K562 (cell line): Measurements from ENCODE around the gene OTUB2. TPM values are rescaled to one million over a fixed set of nuclear protein-coding genes. Genes with fewer than 3 reads are reported as not detected.

Source experiments
- ATAC-seq: fragments of 200-7000 bp; cut with Tn5 transposase; 3 replicates; pipeline ENCODE4 v1.9.1; 2020; ENCODE audit warnings: moderate library complexity
- BruUV-seq: library from RNA; stranded (reverse); fragments of 400-500 nt; replicated peaks from 2 replicates; lab custom pipeline; 2021; lab: Mats Ljungman, UMichigan
- CTCF ChIA-PET: fragments of 300-600 bp; formaldehyde crosslinking; extraction: SDS; loops from one replicate; lab custom pipeline; 2021; ENCODE audit warnings: low intra/inter-chr PET ratio; lab: Yijun Ruan, JAX
- POLR2A ChIA-PET: fragments of 300-600, 350-650 bp; sonication (Branson Sonifier 250); formaldehyde crosslinking; extraction: SDS; loops from one replicate; lab custom pipeline; 2021; ENCODE audit warnings: antibody characterized with exemption, inconsistent platforms; lab: Yijun Ruan, JAX
- DNase-seq, 4 experiments: peaks; one replicate each; pipeline versions ENCODE4 v3.0.0 to v3.0.0-alpha.2; 2011 to 2018; ENCODE audit warnings: low spot score in 3 of 4, mixed read lengths in 3 of 4; ENCODE audit errors: extremely low read depth in 1 of 4
- FAIRE-seq: peaks from 2 replicates; lab custom pipeline; 2011; peaks lifted over from hg19 to GRCh38; lab: Jason Lieb, UNC
- H2AFZ ChIP-seq: 2 replicates; pipeline ENCODE4 v1.6.0; 2011; ENCODE audit warnings: low read depth, low read length, control low read depth, inconsistent platforms
- H3K27ac ChIP-seq: fragments of 200-600 bp; 3 replicates; pipeline ENCODE4 v1.8.0; 2011; ENCODE audit warnings: low read depth, mild to moderate bottlenecking, control low read depth, inconsistent platforms, low read length, moderate library complexity, mixed read lengths; ENCODE audit errors: extremely low read depth
- H3K27me3 ChIP-seq, 2 experiments: fragments of 300-600 bp in 1 of 2; 2 replicates in 1 of 2; 3 replicates in 1 of 2; pipeline versions ENCODE4 v1.6.0 to v1.8.0; 2011; ENCODE audit warnings: inconsistent platforms in 2 of 2, low read length in 2 of 2, mild to moderate bottlenecking in 1 of 2, mixed read lengths in 1 of 2, moderate library complexity in 1 of 2; ENCODE audit not compliant: control insufficient read depth in 2 of 2, insufficient read depth in 2 of 2
- H3K36me3 ChIP-seq: fragments of 300-600 bp; 3 replicates; pipeline ENCODE4 v1.8.0; 2011; ENCODE audit warnings: mild to moderate bottlenecking, low read length, inconsistent platforms; ENCODE audit not compliant: control insufficient read depth, insufficient read depth
- H3K4me1 ChIP-seq, 2 experiments: fragments of 200-600 bp in 1 of 2; replicated peaks in 1 of 2; 2 replicates in 1 of 2; 3 replicates in 1 of 2; pipeline versions ENCODE4 v1.5.1 to v1.8.0; 2011; ENCODE audit warnings: inconsistent platforms in 2 of 2, low read length in 2 of 2, mild to moderate bottlenecking in 1 of 2, mixed read lengths in 1 of 2, moderate library complexity in 1 of 2; ENCODE audit not compliant: control insufficient read depth in 2 of 2, insufficient read depth in 2 of 2
- H3K4me2 ChIP-seq: 2 replicates; pipeline ENCODE4 v1.6.1; 2011; ENCODE audit warnings: low read length, control low read depth, inconsistent platforms, mixed read lengths; ENCODE audit not compliant: insufficient read depth
- H3K4me3 ChIP-seq: fragments of 200-600 bp; sonication (generic), shearing (Covaris generic); 2 replicates; pipeline ENCODE4 v1.5.1; 2016; ENCODE audit warnings: control low read depth, inconsistent platforms
- H3K79me2 ChIP-seq: fragments of 200-600 bp; 3 replicates; pipeline ENCODE4 v1.8.0; 2011; ENCODE audit warnings: low read length, inconsistent platforms; ENCODE audit not compliant: control insufficient read depth, insufficient read depth
- H3K9ac ChIP-seq, 2 experiments: 2 replicates each; pipeline versions ENCODE4 v1.6.0 to v1.6.1; 2011; ENCODE audit warnings: low read depth in 2 of 2, low read length in 2 of 2, control low read depth in 1 of 2, inconsistent platforms in 1 of 2, mild to moderate bottlenecking in 1 of 2, mixed read lengths in 1 of 2; ENCODE audit not compliant: insufficient read depth in 1 of 2
- H3K9me1 ChIP-seq: one replicate; pipeline ENCODE4 v1.6.0; 2011; ENCODE audit warnings: inconsistent platforms, mild to moderate bottlenecking, low read length, moderate library complexity; ENCODE audit not compliant: control insufficient read depth, insufficient read depth
- H3K9me3 ChIP-seq: replicated peaks from 2 replicates; pipeline ENCODE4 v1.5.1; 2011; ENCODE audit warnings: low read depth, low read length, inconsistent platforms; ENCODE audit not compliant: control insufficient read depth, insufficient read depth
- H4K20me1 ChIP-seq: replicated peaks from 2 replicates; pipeline ENCODE4 v1.6.1; 2011; ENCODE audit warnings: low read length, inconsistent platforms, mixed read lengths; ENCODE audit not compliant: control insufficient read depth, insufficient read depth
- BMI1 ChIP-seq: fragments of 150-350 bp; IDR thresholded peaks from 2 replicates; pipeline ENCODE4 v1.6.1; 2014; ENCODE audit warnings: low read length
- EZH2 ChIP-seq: IDR thresholded peaks from 2 replicates; pipeline ENCODE4 v1.6.1; 2012; ENCODE audit warnings: low read depth, mild to moderate bottlenecking, inconsistent platforms, low read length, borderline replicate concordance
- FOXP4 ChIP-seq: sonication (generic); formaldehyde crosslinking; IDR thresholded peaks from 2 replicates; pipeline ENCODE4 v1.8.0; 2022; ENCODE audit warnings: mild to moderate bottlenecking, missing genetic modification reagents, borderline replicate concordance
- IRF2 ChIP-seq: sonication (generic); formaldehyde crosslinking; IDR thresholded peaks from 2 replicates; pipeline ENCODE4 v1.8.1; 2022; ENCODE audit warnings: mild to moderate bottlenecking, missing genetic modification reagents
- NFRKB ChIP-seq: fragments of 450-650 bp; IDR thresholded peaks from 2 replicates; pipeline ENCODE4 v1.6.1; 2016; ENCODE audit warnings: low read depth
- PHTF2 ChIP-seq: fragments of 250-450 bp; sonication (Bioruptor Pico); IDR thresholded peaks from 2 replicates; pipeline ENCODE4 v1.5.0; 2021; ENCODE audit warnings: mild to moderate bottlenecking
- PTTG1 ChIP-seq: fragments of 450-650 bp; IDR thresholded peaks from 2 replicates; pipeline ENCODE4 v1.6.1; 2016; ENCODE audit warnings: low read depth, mild to moderate bottlenecking, missing genetic modification characterization, missing compliant biosample characterization
- PURB ChIP-seq: sonication (generic); formaldehyde crosslinking; IDR thresholded peaks from 2 replicates; pipeline ENCODE4 v1.9.0; 2021; ENCODE audit warnings: low read depth, mild to moderate bottlenecking, missing genetic modification reagents
- VEZF1 ChIP-seq: fragments of 200-800 bp; sonication (Bioruptor generic); IDR thresholded peaks from 2 replicates; pipeline ENCODE4 v1.6.1; 2017; ENCODE audit warnings: missing genetic modification characterization, missing compliant biosample characterization
- YY1 ChIP-seq, 3 experiments: IDR thresholded peaks; 2 replicates each; pipeline ENCODE4 v1.6.1; 2011; ENCODE audit warnings: low read length in 2 of 3, mild to moderate bottlenecking in 2 of 3, moderate library complexity in 2 of 3, borderline replicate concordance in 1 of 3, control low read depth in 1 of 3, low read depth in 1 of 3; ENCODE audit not compliant: insufficient read depth in 3 of 3, insufficient replicate concordance in 2 of 3, control insufficient read depth in 1 of 3, insufficient read length in 1 of 3; ENCODE audit errors: extremely low read depth in 1 of 3
- ZNF140 ChIP-seq: fragments of 250-450 bp; sonication (Bioruptor Pico); IDR thresholded peaks from 2 replicates; pipeline ENCODE4 v1.8.0; 2021; ENCODE audit warnings: moderate library complexity, mild to moderate bottlenecking, inconsistent platforms
- ZNF239 ChIP-seq: fragments of 250-450 bp; sonication (Bioruptor Pico); IDR thresholded peaks from 2 replicates; pipeline ENCODE4 v1.4.0; 2020; ENCODE audit warnings: mild to moderate bottlenecking
- ZNF431 ChIP-seq: sonication (generic); formaldehyde crosslinking; IDR thresholded peaks from 2 replicates; pipeline ENCODE4 v1.8.0; 2022; ENCODE audit warnings: mild to moderate bottlenecking, missing genetic modification reagents
- ZNF717 ChIP-seq: fragments of 250-450 bp; sonication (Bioruptor Pico); IDR thresholded peaks from 2 replicates; pipeline ENCODE4 v1.5.0; 2021
- ZNF830 ChIP-seq: fragments of 250-450 bp; sonication (Bioruptor Pico); IDR thresholded peaks from 2 replicates; pipeline ENCODE4 v1.5.0; 2021; ENCODE audit warnings: mild to moderate bottlenecking
- WGBS: fragments of 100-300 bp; shearing (Covaris generic); methylation state at CpG from one replicate; pipeline ENCODE4 v1.1.6; 2016; ENCODE audit warnings: low coverage, mixed read lengths; ENCODE audit not compliant: insufficient coverage; ENCODE audit errors: missing lambda C conversion rate; 5-methylcytosine and 5-hydroxymethylcytosine counted together
- in situ Hi-C: fragments of 300-500 bp; cut with MboI; formaldehyde crosslinking; loops from 4 replicates; pipeline ENCODE4 v1.15.0; 2018; ENCODE audit warnings: inconsistent platforms, mixed read lengths
- intact Hi-C: fragments of 100-400 bp; cut with micrococcal nuclease; formaldehyde crosslinking; loops from 2 replicates; pipeline ENCODE4 v1.14.2; 2022
- polyA plus RNA-seq, 8 experiments: library from polyadenylated mRNA; depleted of rRNA in 4 of 8; stranded (reverse) in 5 of 8; unstranded in 3 of 8; fragments of >200 nt; fragmentation: Nextera tagmentation in 2 of 8; fragmentation: Illumina TruSeq in 1 of 8; extraction: Ambion mirVana in 2 of 8; extraction: Trizol in 1 of 8; gene quantifications; 2 replicates each; pipeline versions ENCODE4 v1.2.1 to v1.2.3, GENCODE V29; 2011 to 2014; ENCODE audit warnings: inconsistent platforms in 1 of 8, missing spikeins in 1 of 8
- total RNA-seq, 7 experiments: library from RNA; depleted of rRNA in 6 of 7; stranded (reverse); fragments of >200 nt in 6 of 7; fragmentation: Illumina TruSeq in 2 of 7; extraction: Trizol in 2 of 7; gene quantifications; 2 replicates each; pipeline versions ENCODE4 v1.2.1 to v1.2.3, GENCODE V29; 2011 to 2021; ENCODE audit warnings: low replicate concordance in 1 of 7

OTUB2 gene
- total and polyA plus RNA-seq, 9 of the 15 experiments (the other 6 are each of a cell fraction or from before 2014, with no cell fraction given): 0.01 to 0.31 (median 0.11) TPM

- TF ChIP-seq BMI1: no peak
- TF ChIP-seq IRF2: no peak
- TF ChIP-seq YY1 (IDR thresholded peaks at IDR 0.05; ENCODE audit: borderline replicate concordance in 1 of 3, control insufficient read depth in 1 of 3, extremely low read depth in 1 of 3, insufficient read depth in 3 of 3, insufficient read length in 1 of 3, insufficient replicate concordance in 2 of 3, low read depth in 1 of 3, low read length in 2 of 3): no peak
- TF ChIP-seq ZNF830 (CRISPR knock-in tag): no peak
- TF ChIP-seq EZH2: no peak
- TF ChIP-seq FOXP4 (CRISPR knock-in tag): no peak
- TF ChIP-seq PURB (CRISPR knock-in tag): no peak
- TF ChIP-seq ZNF140: no peak
- no peak for TF ChIP-seq PHTF2 (CRISPR knock-in tag)
- TF ChIP-seq PTTG1 (tag): no peak
- TF ChIP-seq VEZF1: no peak
- no peak for TF ChIP-seq NFRKB
- no peak for TF ChIP-seq ZNF431 (CRISPR knock-in tag)
- TF ChIP-seq ZNF239: no peak
- TF ChIP-seq ZNF717 (CRISPR knock-in tag): no peak
- Histone ChIP-seq H2AFZ (no peak overlapping the region), H3K36me3 (no peaks in the 10 kb centered on the region), H3K27me3 (peaks cover 4 to 24% of the 10 kb centered on the region in 2 experiments; a peak in 4 of 5 replicates), H3K79me2 (no peaks in the 10 kb centered on the region), H3K4me3 (no peak overlapping the region), H3K9me1 (no peaks in the 10 kb centered on the region), H4K20me1 (no peaks in the 10 kb centered on the region; the same call in 1 of the 2 replicates), H3K9ac (no peak overlapping the region), H3K27ac (no peak overlapping the region), H3K4me2 (no peak overlapping the region), H3K4me1 (peaks cover 0 to 6% of the 10 kb centered on the region in 2 experiments; a peak in 2 of 5 replicates), H3K9me3 (no peaks in the 10 kb centered on the region)
- intact Hi-C loops (no loop called here), in situ Hi-C loops (loop anchor here (5.0 kb wide), 1 partner anchor 98 kb away; no protein-coding TSS in a partner anchor)
- DNase-seq (no peak), FAIRE-seq (no peak), ATAC-seq (no peak)
- POLR2A ChIA-PET: no interaction called here
- 21% methylated on average over 11 of the region's 11 CpGs for WGBS
- no TSS peak for BruUV-seq
- CTCF ChIA-PET: no interaction called here
Observed at GRCh38 chr14:94038921-94039629, 12.9 kb downstream of the OTUB2 start.
